NCI-H2196 treated with DMSO at 0.1 percent for 48 hours (cell line): Measurements from ENCODE around the gene RGS6.

ENCODE experiments used
- DNase-seq: peaks from one replicate; lab custom pipeline; 2025; ENCODE audit not compliant: unreplicated experiment; lab: John Stamatoyannopoulos, UW

RGS6 gene

DNA sequence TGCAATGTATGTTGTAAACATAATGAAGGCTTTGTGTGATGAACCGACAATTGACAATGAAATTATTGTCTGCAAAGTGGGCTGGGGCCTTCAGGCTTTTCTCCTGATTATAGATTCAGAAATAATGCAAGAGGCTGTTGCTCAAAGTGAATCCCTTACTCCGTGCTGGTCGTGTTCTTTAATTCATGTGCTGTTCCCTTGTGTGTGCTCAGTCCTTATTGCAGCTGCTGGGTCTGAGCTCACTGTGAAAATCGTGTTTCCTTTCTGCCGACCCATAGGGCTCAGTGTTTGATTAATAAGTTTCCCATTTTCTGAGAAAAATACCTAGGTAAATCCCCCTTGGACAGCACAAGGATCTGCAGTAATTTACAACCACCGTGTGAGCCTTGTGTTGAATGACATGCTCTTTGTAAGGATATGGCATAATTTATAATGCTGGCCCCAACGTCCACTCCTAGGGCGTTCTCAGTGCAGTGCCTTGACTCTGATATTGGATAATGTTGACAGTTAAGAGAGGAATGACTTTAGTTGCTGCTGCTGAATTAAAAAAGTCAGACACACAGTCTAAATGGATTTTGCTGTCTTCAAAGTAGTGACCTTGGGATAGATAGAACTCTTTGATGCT lies 81.6 kb downstream of the RGS6 start:
- no peak for DNase-seq

DNA sequence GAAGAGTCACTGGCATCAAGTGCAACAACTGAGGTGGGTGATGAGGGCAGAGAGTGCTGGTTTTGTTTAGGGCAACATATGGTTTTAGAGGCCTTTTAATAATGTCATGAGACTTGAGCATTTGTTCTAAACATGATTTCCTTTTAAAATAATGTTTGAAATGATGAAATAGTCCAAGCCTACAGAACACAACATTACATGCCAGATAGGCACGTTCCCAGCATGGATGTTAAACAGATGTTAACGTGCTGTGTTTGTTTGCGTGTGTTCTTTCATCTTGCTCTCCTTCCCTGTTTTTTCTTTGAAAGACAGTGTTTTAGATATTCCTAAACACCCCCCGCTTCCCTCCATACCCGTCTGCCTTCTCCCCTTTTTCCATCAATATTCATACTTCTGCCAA lies 82.3 kb downstream of the RGS6 start:
- DNase-seq = no peak

- DNase-seq = no peak
These were observed 85.1 kb downstream of the RGS6 start for GRCh38 chr14:72017290-72017689.

DNA sequence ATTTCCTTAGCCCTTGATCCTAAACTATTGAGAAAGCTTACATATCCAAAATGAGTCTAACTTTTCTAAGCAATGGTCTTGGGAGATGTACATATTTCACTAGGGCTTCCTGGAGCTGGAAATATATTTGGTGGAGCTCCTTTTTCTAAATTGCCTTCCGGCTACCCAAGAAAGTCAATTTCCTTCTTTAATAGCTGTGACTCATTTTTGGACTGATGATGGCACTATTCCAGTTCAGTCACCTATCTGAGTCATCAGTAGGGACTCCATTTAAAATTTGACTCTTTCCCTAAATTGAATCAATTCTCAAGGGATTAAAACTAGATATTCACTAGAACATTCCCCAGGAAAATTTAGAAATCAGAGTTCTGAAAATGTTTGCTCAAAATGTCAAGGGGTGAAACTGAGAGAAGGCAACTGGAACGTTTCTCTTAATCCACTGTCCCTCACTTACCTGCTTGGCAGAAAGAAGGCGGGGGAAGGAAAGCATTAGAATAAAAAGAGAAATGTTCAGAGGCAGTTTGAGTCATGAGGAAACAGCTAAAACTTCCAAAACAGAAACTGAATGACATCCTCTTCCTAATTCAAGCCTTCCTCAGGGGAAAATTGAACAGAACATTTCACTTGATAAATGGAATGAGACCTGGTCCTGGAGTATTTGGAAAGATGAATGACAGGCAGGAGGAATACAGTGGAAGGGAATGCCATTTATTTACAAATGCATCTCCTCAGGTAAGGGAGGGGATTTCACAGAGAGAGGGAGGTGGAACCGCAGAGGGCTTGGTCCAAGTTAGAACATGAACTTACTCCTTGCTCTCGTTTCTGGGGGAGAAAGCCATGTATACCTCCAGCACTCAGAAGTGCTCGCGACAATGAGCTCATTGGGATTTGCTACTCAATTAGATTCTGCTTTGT lies 91.2 kb downstream of the RGS6 start:
- no peak for DNase-seq

- DNase-seq = no peak
These were observed 91.8 kb downstream of the RGS6 start for GRCh38 chr14:72024043-72024407.

GRCh38 chr14:72024504-72024903 lies 92.3 kb downstream of the RGS6 start:
- no peak for DNase-seq

GRCh38 chr14:72026536-72026935 lies 94.3 kb downstream of the RGS6 start:
- DNase-seq = no peak

- DNase-seq = no peak
These were observed 94.8 kb downstream of the RGS6 start for GRCh38 chr14:72027061-72027460.

DNA sequence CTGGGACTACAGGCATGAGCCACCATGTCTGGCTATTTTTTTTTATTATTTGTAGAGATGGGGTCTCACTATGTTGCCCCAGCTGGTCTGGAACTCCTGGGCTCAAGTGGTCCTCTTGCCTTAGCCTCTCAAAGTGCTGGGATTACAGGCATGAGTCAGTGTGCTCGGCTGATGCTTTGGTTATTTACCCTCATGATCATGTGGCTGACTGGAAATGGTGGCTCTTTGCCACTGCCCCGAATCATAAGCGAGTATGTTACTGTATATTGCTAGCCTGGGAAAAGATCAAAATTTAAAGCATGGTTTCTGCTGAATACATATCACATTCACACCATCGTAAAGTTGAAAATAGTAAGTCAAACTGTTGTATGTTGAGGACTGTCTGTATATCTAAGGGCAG lies 101.1 kb downstream of the RGS6 start:
- no peak for DNase-seq

GRCh38 chr14:72040528-72040927 lies 108.3 kb downstream of the RGS6 start:
- no peak for DNase-seq

GRCh38 chr14:72045271-72045670 lies 113.0 kb downstream of the RGS6 start:
- no peak for DNase-seq

DNA sequence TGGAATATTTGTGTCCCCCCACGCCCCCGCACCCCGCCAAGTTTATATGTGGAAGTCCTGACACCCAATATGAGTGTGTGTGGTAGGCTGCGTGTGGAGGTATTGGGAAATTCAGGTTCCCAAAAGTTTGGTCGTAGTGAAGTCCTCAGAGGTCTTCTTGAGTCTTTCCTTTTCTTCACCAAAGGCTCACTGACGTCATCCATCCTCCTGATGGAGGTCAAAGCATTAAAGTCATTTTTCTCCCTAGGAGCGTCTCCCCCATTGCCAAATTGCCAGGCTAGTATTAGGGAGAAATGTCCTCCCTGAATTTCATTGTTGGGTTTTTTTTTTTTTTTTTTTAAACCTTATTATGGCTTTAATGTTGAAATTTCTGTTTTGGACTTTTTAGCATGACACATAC lies 113.7 kb downstream of the RGS6 start:
- DNase-seq = no peak

DNA sequence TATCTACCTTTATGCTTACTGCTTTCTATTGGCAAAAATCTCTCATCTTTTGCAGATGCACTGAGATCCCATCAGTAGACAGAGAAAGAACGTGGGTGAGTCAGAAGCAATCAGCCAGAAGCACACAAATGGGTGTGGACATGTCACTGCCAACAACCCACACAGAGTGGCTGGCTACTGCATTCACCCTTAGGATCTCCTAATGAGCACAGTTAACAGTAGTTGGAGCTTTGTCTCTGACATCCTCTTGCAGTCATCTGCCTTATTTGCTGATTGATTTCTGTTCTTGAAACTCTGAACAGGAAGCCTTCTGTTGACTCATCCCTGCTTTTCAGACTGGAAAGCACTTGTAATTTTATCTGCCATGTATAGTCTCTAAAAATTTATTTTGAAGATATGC lies 117.2 kb downstream of the RGS6 start:
- DNase-seq = no peak

DNA sequence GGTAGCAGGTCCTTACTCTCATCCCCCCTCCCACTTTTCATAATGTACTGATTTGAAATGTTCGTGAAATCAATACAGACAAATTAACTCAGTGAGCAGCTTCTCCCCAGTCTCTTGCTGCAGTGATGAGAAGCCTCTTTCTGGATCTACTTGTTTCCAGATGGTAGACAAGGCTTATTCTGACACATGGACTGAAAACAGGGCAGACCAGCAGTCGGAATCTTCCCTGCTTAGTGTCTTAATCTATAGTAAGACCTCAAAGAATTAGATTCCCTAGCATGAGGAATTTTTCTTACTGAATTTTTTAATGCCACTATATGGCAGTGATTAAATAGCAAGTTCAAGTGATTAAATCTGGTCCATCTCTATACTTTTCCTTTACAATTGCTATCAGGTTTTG lies 120.1 kb downstream of the RGS6 start:
- DNase-seq = no peak

GRCh38 chr14:72053651-72054050 lies 121.4 kb downstream of the RGS6 start:
- no peak for DNase-seq

GRCh38 chr14:72054911-72055310 lies 122.7 kb downstream of the RGS6 start:
- DNase-seq = no peak

DNA sequence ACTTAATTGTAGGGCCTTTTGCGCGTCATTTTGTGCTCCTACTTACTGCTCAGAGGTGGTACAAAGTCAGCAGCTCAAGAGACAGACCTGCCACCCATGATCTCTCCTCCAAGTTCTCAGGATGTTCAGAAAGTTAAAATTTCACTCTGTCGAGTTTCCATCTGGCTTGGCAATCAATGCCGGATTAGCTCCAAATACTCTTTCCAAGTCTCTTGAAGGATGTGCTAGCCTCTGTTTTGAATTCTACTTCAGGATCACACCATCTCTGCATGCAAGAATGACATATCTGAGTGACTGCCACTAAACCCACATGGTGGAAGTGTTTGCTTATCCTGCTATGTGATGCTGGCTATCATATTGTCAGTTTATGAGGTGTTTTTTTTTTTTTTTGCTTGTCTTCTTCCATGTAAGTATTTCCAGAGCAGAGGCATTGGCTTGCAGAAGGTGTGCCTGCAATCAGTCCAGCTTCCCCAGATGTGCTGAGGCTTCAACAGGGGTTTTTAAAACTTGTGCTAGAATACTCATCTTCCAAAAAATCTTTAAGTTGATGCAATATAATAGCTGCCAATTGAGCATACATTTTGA lies 125.6 kb downstream of the RGS6 start:
- DNase-seq = no peak

GRCh38 chr14:72060460-72060859 lies 128.2 kb downstream of the RGS6 start:
- no peak for DNase-seq

- no peak for DNase-seq
These were observed 128.7 kb downstream of the RGS6 start for GRCh38 chr14:72060917-72061316.

DNA sequence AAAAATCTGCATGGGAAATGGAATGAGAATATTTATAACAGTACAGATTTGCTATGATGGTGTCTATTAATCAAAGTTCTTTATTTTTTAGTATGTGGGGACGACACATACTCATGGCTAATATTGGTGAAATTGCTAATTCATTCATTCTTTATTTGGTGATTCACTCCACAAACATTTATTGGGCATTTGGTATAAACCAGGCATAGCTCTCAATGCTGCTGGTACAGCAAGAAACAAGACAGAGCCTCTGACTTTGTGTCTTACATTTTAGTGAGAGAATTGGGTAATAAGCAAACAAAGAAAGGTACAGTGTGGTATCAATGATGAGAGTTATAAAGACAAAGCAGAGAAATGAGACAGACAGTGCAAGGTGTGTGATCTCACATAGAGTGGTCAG lies 129.5 kb downstream of the RGS6 start:
- no peak for DNase-seq

DNA sequence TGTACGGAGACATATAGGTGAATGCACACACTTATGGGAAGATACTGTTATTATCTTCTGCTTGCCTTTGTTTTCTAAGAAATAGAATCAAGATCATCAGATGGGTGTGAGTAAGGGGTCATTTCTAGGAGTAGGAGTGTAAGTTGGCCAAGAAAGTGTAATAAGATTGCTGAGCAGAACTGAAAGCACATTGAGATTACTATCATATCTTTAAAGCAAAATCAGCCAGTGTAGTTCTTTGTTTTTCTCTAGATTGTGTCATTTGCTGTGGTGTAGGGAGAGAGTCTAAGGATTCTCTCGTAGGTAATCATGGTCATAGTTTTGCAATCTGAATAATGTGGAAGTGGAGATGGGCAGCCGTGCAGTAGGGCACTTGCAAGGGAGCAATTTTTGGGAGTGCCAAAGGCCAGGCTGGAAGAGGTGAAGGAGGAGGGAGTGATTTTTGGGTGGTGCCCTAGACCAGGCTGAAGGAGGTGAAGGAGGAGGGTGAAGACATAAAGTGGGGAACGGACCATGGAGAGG lies 131.6 kb downstream of the RGS6 start:
- no peak for DNase-seq

- no peak for DNase-seq
These were observed 132.3 kb downstream of the RGS6 start for GRCh38 chr14:72064501-72064900.
